ENCODE data around the gene PCGF6.

Gene PCGF6

GRCh38 chr10:103350175-103350516 lies 794 bp downstream of the PCGF6 start:
- DNase-seq (ENCODE audit: low spot score) = no peak
- TF ChIP-seq CTCF (IDR thresholded peaks at IDR 0.05; ENCODE audit: extremely low read depth, missing control alignments) = no peak

DNA sequence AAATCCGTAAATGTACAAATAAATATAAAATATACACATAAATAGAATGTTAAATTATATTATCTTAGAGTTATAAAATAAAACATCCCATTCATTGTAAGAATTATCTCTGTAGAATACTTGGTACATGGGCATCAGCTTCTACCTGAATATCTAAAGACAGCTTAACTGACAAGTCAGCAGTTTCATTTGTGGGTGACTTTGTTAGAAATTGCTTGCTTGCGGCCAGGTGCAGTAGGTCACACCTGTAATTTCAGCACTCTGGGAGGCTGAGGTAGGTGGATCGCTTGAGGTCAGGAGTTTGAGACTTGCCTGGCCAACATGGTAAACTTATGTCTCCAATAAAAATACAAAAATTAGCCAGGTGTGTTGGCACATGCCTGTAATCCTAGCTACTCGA lies 14.6 kb downstream of the PCGF6 start:
- TF ChIP-seq CTCF (IDR thresholded peaks at IDR 0.05; ENCODE audit: extremely low read depth, missing control alignments) = no peak
- no peak for DNase-seq (ENCODE audit: low spot score)

DNA sequence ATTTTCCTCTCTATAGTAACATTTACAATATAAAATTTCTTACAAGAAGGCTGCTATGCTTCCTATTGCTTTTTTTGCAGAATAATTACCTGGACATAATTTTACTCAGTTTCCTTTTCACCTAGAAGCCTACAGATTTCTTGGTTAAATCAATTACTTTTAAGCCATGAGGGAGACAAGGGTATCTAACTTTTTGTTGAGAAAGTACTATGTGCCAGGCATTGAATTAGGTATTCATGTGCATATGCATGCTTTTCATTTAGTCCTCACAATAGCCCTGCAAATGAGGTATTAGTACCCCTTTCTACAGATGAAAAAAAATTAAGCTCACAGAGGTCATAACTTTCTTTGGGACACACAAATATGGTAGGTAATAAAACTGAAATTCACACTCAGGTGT lies 16.4 kb downstream of the PCGF6 start:
- DNase-seq (ENCODE audit: low spot score) = no peak
- no peak for TF ChIP-seq CTCF (IDR thresholded peaks at IDR 0.05; ENCODE audit: extremely low read depth, missing control alignments)

DNA sequence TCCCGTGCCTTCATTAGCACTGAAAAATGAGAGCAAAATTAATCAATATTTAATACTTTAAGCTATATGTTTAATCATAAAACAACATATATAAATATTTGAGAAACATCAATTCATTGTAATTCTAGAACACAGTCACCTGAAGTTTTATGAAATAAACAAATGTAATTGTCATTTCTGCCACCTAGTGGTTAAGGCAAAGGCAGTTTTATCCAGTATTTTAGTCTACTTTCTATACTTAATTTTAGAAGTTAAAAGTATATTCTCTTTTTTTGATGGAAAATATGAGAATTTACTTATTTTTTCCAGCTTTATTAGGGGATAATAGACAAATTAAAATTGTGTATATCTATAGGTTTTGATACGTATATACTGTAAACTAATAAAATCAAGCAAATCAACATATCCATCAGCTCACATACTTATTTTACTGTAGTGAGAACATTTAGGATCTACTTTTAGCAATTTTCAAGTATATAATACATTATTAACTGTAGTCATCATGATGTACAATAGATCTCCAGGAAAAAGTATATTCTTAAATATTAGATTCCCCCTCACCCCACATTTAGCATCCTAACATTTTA lies 16.9 kb downstream of the PCGF6 start:
- no peak for TF ChIP-seq CTCF (IDR thresholded peaks at IDR 0.05; ENCODE audit: extremely low read depth, missing control alignments)
- peak; percentile 18 for DNase-seq (ENCODE audit: low spot score)

DNA sequence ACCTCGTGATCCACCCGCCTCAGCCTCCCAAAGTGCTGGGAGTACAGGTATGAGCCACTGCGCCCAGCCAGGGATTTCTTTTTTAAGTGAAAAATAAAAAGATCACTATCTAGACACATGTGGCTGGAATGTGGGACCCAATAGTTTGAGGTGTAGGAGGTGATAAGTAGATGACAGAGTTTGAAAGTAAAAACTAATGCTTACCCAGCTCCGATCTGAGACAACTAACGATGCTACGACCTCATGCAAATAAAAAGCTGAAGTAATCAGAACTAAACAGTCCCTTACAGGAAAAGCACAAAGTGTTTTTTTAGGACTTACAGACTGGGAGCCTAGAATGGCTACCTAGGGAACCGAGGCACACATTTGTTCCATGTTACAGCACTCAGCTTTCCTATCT lies 23.0 kb downstream of the PCGF6 start:
- TF ChIP-seq CTCF (IDR thresholded peaks at IDR 0.05; ENCODE audit: extremely low read depth, missing control alignments) = no peak
- DNase-seq (ENCODE audit: low spot score) = no peak

GRCh38 chr10:103316087-103316486 lies 34.9 kb downstream of the PCGF6 start:
- TF ChIP-seq CTCF (IDR thresholded peaks at IDR 0.05; ENCODE audit: extremely low read depth, missing control alignments) = no peak
- DNase-seq (ENCODE audit: low spot score) = no peak

DNA sequence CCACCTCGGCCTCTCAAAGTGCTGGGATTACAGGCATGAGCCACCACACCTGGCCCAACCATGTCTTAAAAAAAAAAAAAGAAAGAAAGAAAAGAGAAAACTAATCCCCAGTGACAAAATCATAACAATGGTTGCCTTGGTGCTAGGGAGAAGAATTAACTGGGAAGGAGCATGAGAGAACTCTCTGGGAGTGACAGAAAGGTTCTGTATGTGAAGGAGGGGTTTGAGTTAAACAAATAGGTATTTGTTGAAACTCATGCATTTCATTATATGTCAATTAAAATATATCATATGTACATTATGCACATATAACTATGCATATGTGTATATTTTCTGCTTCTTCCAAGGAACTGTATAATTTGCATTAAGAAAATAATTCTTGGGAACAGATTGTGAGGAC lies 40.7 kb downstream of the PCGF6 start:
- TF ChIP-seq CTCF (IDR thresholded peaks at IDR 0.05; ENCODE audit: extremely low read depth, missing control alignments) = no peak
- DNase-seq (ENCODE audit: low spot score) = no peak
